Stimulated activated CD4-positive, alpha-beta T cell treated with anti-CD3 and anti-CD28 coated beads, Interleukin-12 subunit alpha, Interleukin-12 subunit beta, amount 100 ng/mL, for 24 hours (primary cell): ENCODE data around the gene NDUFV1.
"Not testable (repeated sequence)": the region's sequence is repeated elsewhere in the genome, so short reads cannot be mapped to it uniquely, and the experiment has no call there.

ENCODE experiments used
- DNase-seq, 2 experiments: peaks; one replicate each; pipeline ENCODE4 v3.0.0-alpha.2; 2020; ENCODE audit warnings: low read depth in 2 of 2

The NDUFV1 gene

GRCh38 chr11:67606492-67607295, at the start of gene NDUFV1:
TSS of gene NDUFV1 (plus strand) at chr11:67606936. CDS start at chr11:67607005, 69 bp downstream.
- peak; percentile 95 to 96 for DNase-seq

- DNase-seq, result no peak
Observed at GRCh38 chr11:67558084-67558772, 48.5 kb upstream of the NDUFV1 start.

DNA sequence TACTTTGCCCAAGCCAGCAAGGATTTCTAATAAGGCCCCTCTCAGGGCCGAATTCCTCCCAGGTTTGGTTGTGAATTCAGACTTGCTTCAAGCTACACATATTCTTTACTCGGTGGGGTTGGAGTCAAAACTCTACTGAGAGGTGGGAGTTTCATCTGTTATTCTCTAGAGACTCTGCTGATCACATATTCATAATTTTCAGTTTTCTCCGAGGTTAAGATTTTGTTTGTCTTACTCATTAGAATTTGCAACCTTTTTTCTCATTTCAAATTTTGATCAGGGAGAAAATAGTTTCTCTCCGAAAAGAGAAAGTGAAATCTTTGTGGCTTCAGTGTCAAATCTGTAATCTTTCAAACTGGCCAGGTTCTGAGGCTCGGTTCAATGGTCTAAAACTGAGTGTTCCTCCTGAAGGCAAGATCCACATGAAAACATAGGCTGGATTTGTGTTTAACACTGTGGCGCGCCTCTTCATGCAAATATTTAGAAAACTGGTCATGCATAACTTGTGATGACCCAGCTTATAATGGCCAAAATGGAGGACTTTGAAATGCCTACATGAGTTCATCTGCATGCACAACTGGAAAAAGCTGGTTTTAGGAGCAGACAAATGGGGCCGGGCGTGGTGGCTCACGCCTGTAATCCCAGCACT, 44.6 kb upstream of the NDUFV1 start:
- DNase-seq, result no peak

DNA sequence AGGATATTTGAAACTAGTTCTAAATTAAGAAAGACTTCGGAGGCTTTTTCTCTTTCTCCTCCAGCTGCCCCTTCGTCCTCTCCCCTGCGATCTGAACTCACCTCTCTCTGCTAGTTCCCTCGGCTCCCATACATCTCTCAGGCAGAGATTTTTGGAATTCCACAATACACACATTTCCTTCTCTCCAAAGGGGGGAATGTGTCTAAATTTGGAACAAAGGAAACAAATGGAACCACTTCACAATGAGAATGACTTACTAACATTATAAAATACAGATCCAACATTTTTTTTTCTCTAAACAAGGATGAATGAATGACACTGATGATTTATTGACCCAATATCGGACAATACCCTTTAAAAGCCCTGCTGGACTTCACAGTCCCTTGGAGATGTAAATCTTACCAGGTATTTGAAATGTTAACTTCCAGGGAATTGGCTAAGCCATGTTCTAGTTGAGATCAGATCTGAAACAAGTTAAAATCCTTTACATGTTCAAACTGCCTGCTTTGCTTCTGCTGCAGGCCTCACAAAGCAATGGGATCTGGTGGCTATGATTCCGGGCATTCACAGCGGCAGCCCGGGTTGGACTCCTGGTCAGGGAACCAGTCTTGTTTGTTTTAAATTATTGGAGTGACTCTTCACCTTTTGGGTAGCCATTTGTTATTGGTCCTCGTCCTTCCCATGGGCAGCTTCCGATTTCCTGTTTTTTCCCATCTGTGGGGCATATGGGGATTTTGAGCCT, 43.6 kb upstream of the NDUFV1 start:
- no peak for DNase-seq

- DNase-seq, result not testable (repeated sequence)
Observed at GRCh38 chr11:67563705-67564114, 43.0 kb upstream of the NDUFV1 start.

- no peak for DNase-seq
Observed at GRCh38 chr11:67564230-67564629, 42.5 kb upstream of the NDUFV1 start.

GRCh38 chr11:67571443-67571842, 35.3 kb upstream of the NDUFV1 start:
- DNase-seq, result no peak

- no peak for DNase-seq
Observed at GRCh38 chr11:67572305-67572704, 34.4 kb upstream of the NDUFV1 start.

- peak in 1 of 2 experiments; percentile 24 for DNase-seq
Observed at GRCh38 chr11:67572747-67573419, 33.9 kb upstream of the NDUFV1 start.

- DNase-seq, result no peak
Observed at GRCh38 chr11:67574938-67575337, 31.8 kb upstream of the NDUFV1 start.

DNA sequence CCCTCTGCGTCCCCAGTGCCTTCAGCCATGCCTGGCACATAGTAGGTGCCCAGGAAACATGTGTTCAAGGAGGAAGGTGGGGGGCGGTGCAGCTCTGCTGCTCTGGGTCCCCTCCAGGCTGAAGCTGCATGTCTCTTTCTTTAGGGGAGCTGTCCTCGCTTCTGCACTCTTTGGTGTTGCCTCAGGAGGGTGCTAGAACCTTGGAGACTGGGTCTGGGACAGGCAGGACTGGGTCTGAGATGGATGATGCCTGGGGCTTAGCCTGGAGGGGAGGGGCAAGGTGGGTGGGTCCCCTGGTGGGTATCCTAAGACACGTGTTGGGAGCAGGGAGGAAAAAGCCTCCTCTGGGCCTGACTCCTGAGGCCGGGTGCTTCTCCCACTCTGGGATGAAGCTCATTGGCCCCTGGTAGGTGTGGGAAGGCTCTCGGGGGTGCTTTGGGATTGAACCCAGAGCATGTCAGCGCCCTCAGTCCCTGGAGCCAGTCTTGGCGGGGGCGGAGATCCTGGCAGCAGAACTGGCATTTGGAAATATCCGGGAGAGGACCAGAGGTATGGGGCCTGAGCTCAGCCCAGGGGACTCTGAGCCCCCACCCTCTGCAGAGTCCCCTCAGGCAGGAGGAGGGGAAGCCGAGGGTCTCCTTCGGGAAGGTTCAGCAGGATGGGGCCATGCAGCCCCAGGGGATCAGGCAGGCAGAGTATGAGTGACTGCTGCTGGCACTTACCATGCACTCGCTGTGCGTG, 29.8 kb upstream of the NDUFV1 start:
- DNase-seq, result no peak

- DNase-seq, result no peak
Observed at GRCh38 chr11:67577951-67578350, 28.8 kb upstream of the NDUFV1 start.

GRCh38 chr11:67581469-67581868, 25.3 kb upstream of the NDUFV1 start:
- DNase-seq, result no peak

- DNase-seq, result no peak
Observed at GRCh38 chr11:67582011-67582410, 24.7 kb upstream of the NDUFV1 start.

DNA sequence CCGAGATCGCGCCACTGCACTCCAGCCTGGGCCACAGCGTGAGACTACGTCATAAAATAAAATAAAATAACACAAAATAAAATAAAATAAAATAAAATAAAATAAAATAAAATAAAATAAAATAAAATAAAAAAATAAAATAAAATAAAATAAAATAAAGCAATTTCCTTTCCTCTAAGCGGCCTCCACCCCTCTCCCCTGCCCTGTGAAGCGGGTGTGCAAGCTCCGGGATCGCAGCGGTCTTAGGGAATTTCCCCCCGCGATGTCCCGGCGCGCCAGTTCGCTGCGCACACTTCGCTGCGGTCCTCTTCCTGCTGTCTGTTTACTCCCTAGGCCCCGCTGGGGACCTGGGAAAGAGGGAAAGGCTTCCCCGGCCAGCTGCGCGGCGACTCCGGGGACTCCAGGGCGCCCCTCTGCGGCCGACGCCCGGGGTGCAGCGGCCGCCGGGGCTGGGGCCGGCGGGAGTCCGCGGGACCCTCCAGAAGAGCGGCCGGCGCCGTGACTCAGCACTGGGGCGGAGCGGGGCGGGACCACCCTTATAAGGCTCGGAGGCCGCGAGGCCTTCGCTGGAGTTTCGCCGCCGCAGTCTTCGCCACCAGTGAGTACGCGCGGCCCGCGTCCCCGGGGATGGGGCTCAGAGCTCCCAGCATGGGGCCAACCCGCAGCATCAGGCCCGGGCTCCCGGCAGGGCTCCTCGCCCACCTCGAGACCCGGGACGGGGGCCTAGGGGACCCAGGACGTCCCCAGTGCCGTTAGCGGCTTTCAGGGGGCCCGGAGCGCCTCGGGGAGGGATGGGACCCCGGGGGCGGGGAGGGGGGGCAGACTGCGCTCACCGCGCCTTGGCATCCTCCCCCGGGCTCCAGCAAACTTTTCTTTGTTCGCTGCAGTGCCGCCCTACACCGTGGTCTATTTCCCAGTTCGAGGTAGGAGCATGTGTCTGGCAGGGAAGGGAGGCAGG, 23.2 kb upstream of the NDUFV1 start, which contains the start of gene GSTP1:
GSTP1 (plus strand) TSS at position 566 of the 958 bp plus-strand sequence; CDS start at position 598, 32 bp downstream.
- peak; percentile 64 to 80 for DNase-seq

DNA sequence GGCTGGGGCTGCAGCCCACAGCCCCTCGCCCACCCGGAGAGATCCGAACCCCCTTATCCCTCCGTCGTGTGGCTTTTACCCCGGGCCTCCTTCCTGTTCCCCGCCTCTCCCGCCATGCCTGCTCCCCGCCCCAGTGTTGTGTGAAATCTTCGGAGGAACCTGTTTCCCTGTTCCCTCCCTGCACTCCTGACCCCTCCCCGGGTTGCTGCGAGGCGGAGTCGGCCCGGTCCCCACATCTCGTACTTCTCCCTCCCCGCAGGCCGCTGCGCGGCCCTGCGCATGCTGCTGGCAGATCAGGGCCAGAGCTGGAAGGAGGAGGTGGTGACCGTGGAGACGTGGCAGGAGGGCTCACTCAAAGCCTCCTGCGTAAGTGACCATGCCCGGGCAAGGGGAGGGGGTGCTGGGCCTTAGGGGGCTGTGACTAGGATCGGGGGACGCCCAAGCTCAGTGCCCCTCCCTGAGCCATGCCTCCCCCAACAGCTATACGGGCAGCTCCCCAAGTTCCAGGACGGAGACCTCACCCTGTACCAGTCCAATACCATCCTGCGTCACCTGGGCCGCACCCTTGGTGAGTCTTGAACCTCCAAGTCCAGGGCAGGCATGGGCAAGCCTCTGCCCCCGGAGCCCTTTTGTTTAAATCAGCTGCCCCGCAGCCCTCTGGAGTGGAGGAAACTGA, 22.4 kb upstream of the NDUFV1 start:
- DNase-seq, result peak in 1 of 2 experiments; percentile 32

- DNase-seq, result no peak
Observed at GRCh38 chr11:67584881-67585873, 21.6 kb upstream of the NDUFV1 start.
